Measurements from ENCODE around the gene ZEB1. TPM values are rescaled to one million over a fixed set of nuclear protein-coding genes. Genes with fewer than 3 reads are reported as not detected.

The ZEB1 gene
- total and polyA plus RNA-seq, 2 of the 13 experiments (the other 11 are each of a cell fraction or from before 2014, with no cell fraction given), result 9.6 to 18.0 TPM

DNA sequence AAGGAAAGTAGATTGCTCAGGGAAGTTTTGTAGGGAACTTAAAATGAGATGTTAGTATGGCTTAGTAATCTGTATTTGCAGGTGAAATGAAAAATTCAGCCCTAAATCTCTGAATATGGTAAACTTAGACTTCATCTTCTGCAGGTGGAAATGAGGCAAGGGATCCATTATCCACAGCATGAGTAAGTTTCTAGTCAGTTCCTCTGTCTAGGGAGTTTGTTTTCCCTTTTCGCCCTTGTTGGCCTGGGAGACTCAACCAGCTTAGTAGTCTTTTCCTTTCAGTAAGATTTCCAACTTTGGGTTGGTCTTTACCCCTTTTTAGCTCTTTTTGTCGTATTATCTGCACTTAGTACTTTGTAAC lies 65.6 kb downstream of the ZEB1 start (continued):
- no peak for TF ChIP-seq ZNF891 (CRISPR knock-in tag; IDR thresholded peaks at IDR 0.05)
- TF ChIP-seq, protein P1, sequence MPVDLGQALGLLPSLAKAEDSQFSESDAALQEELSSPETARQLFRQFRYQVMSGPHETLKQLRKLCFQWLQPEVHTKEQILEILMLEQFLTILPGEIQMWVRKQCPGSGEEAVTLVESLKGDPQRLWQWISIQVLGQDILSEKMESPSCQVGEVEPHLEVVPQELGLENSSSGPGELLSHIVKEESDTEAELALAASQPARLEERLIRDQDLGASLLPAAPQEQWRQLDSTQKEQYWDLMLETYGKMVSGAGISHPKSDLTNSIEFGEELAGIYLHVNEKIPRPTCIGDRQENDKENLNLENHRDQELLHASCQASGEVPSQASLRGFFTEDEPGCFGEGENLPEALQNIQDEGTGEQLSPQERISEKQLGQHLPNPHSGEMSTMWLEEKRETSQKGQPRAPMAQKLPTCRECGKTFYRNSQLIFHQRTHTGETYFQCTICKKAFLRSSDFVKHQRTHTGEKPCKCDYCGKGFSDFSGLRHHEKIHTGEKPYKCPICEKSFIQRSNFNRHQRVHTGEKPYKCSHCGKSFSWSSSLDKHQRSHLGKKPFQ (CRISPR knock-in tag; IDR thresholded peaks at IDR 0.05; ENCODE audit: insufficient replicate concordance), result no peak
- TF ChIP-seq, protein P2, sequence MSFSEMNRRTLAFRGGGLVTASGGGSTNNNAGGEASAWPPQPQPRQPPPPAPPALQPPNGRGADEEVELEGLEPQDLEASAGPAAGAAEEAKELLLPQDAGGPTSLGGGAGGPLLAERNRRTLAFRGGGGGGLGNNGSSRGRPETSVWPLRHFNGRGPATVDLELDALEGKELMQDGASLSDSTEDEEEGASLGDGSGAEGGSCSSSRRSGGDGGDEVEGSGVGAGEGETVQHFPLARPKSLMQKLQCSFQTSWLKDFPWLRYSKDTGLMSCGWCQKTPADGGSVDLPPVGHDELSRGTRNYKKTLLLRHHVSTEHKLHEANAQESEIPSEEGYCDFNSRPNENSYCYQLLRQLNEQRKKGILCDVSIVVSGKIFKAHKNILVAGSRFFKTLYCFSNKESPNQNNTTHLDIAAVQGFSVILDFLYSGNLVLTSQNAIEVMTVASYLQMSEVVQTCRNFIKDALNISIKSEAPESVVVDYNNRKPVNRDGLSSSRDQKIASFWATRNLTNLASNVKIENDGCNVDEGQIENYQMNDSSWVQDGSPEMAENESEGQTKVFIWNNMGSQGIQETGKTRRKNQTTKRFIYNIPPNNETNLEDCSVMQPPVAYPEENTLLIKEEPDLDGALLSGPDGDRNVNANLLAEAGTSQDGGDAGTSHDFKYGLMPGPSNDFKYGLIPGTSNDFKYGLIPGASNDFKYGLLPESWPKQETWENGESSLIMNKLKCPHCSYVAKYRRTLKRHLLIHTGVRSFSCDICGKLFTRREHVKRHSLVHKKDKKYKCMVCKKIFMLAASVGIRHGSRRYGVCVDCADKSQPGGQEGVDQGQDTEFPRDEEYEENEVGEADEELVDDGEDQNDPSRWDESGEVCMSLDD (CRISPR knock-in tag; IDR thresholded peaks at IDR 0.05; ENCODE audit: borderline replicate concordance), result no peak
- no peak for TF ChIP-seq ZKSCAN1 (IDR thresholded peaks at IDR 0.05; ENCODE audit: low read length)

DNA sequence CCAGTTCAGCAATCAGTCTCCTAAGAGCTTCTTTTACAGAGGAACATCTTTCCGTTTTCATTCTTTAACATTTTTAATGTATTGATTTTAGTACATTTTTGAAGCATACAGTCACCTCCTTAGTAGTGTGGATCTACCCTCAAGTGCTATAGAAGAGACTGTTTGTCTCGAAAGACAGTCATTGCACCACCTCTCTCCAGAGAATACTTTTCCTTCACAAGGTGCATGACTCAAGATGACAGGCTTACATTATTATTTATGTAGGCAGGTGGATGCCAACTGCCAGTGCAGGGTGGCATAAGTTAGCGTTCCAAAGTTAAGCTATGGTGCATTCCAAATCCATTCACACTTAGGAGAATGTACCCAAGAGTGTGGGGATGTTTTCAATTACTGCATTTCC lies 71.8 kb downstream of the ZEB1 start:
- in situ Hi-C loops (cut with HindIII; ENCODE audit: extremely low pct_ligation_motif_present, low pct_unique_long_range_greater_than_20kb) (no loop called here), intact Hi-C loops (cut with micrococcal nuclease; ENCODE audit: unreplicated experiment) (no loop called here)
- CTCF ChIA-PET (ENCODE audit: low intra/inter-chr PET ratio, low total read pairs), result no interaction called here
- no peak for TF ChIP-seq ZNF205 (CRISPR knock-in tag; IDR thresholded peaks at IDR 0.05)
- TF ChIP-seq NFIC (IDR thresholded peaks at IDR 0.05; ENCODE audit: low read length), result no peak
- no peak for TF ChIP-seq KDM5B (CRISPR knock-in tag; IDR thresholded peaks at IDR 0.05; ENCODE audit: borderline replicate concordance)
- no peak for TF ChIP-seq CBX1 (IDR thresholded peaks at IDR 0.05; ENCODE audit: low read depth)
- no peak for TF ChIP-seq SMC3 (IDR thresholded peaks at IDR 0.05; ENCODE audit: low read length)
- TF ChIP-seq, protein P3, sequence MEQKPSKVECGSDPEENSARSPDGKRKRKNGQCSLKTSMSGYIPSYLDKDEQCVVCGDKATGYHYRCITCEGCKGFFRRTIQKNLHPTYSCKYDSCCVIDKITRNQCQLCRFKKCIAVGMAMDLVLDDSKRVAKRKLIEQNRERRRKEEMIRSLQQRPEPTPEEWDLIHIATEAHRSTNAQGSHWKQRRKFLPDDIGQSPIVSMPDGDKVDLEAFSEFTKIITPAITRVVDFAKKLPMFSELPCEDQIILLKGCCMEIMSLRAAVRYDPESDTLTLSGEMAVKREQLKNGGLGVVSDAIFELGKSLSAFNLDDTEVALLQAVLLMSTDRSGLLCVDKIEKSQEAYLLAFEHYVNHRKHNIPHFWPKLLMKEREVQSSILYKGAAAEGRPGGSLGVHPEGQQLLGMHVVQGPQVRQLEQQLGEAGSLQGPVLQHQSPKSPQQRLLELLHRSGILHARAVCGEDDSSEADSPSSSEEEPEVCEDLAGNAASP (CRISPR knock-in tag; IDR thresholded peaks at IDR 0.05; ENCODE audit: borderline replicate concordance), result no peak
- no peak for TF ChIP-seq ZNF674 (CRISPR knock-in tag; IDR thresholded peaks at IDR 0.05; ENCODE audit: low read depth)
- no peak for TF ChIP-seq ZNF101 (CRISPR knock-in tag; IDR thresholded peaks at IDR 0.05; ENCODE audit: borderline replicate concordance, low read depth)
- no peaks in the 10 kb centered on the region for H3K27me3 ChIP-seq (ENCODE audit: control insufficient read depth in 1 of 2, insufficient read depth in 2 of 2, low read length in 2 of 2)
- 95% methylated on average over 3 of the region's 3 CpGs for WGBS (ENCODE audit: low lambda C conversion rate)
- H3K4me3 ChIP-seq (replicated peaks in 1 of 3; ENCODE audit: insufficient read depth in 1 of 3, low read depth in 2 of 3, low read length in 3 of 3), result no peak overlapping the region
- no peaks in the 10 kb centered on the region; the same call in 1 of the 2 replicates for H4K20me1 ChIP-seq (ENCODE audit: insufficient read depth, low read length)
- no peak overlapping the region for H3K4me2 ChIP-seq (ENCODE audit: low read depth, low read length)
- POLR2A ChIA-PET, result no interaction called here
- FAIRE-seq (no peak), DNase-seq (ENCODE audit: low spot score) (no peak), ATAC-seq (no peak)
- no peaks in the 10 kb centered on the region for H3K9me3 ChIP-seq (ENCODE audit: low read length)
- H3K9ac ChIP-seq (ENCODE audit: insufficient read depth, low read depth, low read length), result no peak overlapping the region
- no peak overlapping the region for H2AFZ ChIP-seq (ENCODE audit: low read length)
- no TSS peak for BruUV-seq (replicated peaks)
- no peaks in the 10 kb centered on the region; a peak in 3 of 5 replicates for H3K36me3 ChIP-seq (replicated peaks in 1 of 2; ENCODE audit: control insufficient read depth in 1 of 2, insufficient read depth in 2 of 2, low read length in 2 of 2)
- H3K4me1 ChIP-seq (ENCODE audit: insufficient read depth, low read length), result no peaks in the 10 kb centered on the region
- no peaks in the 10 kb centered on the region for H3K79me2 ChIP-seq (ENCODE audit: insufficient read depth, low read length)
- H3K27ac ChIP-seq (ENCODE audit: extremely low read length, insufficient read depth, low read length), result no peak overlapping the region
